Rectal smooth muscle tissue (tissue), 1 donor: ENCODE measurements around the gene PLEKHG4B.

ENCODE experiments used
- H3K27ac ChIP-seq: one replicate; pipeline ENCODE4 v1.7.0; 2013; ENCODE audit warnings: low read depth, low read length, inconsistent platforms
- H3K27me3 ChIP-seq: one replicate; pipeline ENCODE4 v1.7.0; 2013; ENCODE audit warnings: low read length; ENCODE audit not compliant: control insufficient read depth, insufficient read depth
- H3K36me3 ChIP-seq: one replicate; pipeline ENCODE4 v1.7.0; 2013; ENCODE audit warnings: low read length; ENCODE audit not compliant: control insufficient read depth, insufficient read depth
- H3K4me1 ChIP-seq: one replicate; pipeline ENCODE4 v1.7.0; 2013; ENCODE audit warnings: low read length; ENCODE audit not compliant: control insufficient read depth, insufficient read depth
- H3K4me3 ChIP-seq: one replicate; pipeline ENCODE4 v1.7.0; 2013; ENCODE audit warnings: low read length
- H3K9ac ChIP-seq: one replicate; pipeline ENCODE4 v1.7.0; 2013; ENCODE audit warnings: low read length

Gene PLEKHG4B

DNA sequence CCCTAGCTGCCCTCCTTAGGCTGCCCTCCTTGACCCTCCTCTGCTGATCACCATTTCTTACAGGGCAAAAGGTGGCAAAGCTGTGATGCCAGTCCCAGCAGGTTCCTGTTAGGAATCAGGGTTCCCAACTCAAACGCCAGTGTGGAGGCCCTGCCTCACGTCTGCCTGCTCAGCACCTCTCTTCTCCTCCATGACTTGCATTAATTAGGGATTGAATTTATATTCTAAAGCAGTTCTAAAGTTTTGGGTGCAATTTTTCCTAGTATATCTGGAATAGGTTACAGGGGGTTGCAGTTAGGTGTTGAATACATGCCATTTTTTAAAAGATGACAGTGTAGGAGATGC lies 13.2 kb upstream of the PLEKHG4B start:
- Histone ChIP-seq H3K9ac (no peak overlapping the region), H3K4me1 (no peaks in the 10 kb centered on the region), H3K36me3 (no peaks in the 10 kb centered on the region), H3K27ac (no peak overlapping the region), H3K4me3 (no peak overlapping the region), H3K27me3 (peaks cover 5% of the 10 kb centered on the region)

- Histone ChIP-seq H3K27me3 (peaks cover 5% of the 10 kb centered on the region), H3K9ac (no peak overlapping the region), H3K4me1 (no peaks in the 10 kb centered on the region), H3K4me3 (no peak overlapping the region), H3K27ac (no peak overlapping the region), H3K36me3 (no peaks in the 10 kb centered on the region)
Measured at GRCh38 chr5:79263-79662, 12.7 kb upstream of the PLEKHG4B start.

DNA sequence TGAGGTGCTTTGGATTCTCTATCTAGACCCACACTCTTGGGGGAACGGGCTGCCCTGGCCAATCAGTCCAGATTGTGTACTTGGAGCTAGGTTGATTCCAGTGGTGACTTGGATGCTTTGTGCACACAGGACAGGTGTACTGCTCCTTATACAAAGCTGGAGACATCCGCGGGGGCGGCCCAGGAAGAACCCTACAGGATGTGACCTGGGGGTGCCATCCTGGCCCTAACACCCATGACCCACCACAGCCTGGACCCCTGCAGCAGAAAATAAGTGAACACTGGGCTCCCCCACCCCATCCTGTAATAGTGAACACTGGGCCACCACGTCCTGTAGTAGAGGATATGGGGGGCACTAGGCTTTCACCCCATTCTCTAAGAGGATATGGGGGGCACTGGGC lies 12.1 kb upstream of the PLEKHG4B start:
- Histone ChIP-seq H3K36me3 (no peaks in the 10 kb centered on the region), H3K9ac (no peak overlapping the region), H3K27me3 (peaks cover 5% of the 10 kb centered on the region), H3K4me3 (no peak overlapping the region), H3K4me1 (no peaks in the 10 kb centered on the region), H3K27ac (no peak overlapping the region)

GRCh38 chr5:81391-82021 lies 10.5 kb upstream of the PLEKHG4B start:
- Histone ChIP-seq H3K27me3 (peaks cover 9% of the 10 kb centered on the region), H3K4me1 (no peaks in the 10 kb centered on the region), H3K9ac (no peak overlapping the region), H3K36me3 (no peaks in the 10 kb centered on the region), H3K4me3 (no peak overlapping the region), H3K27ac (no peak overlapping the region)

GRCh38 chr5:82097-82496 lies 9.9 kb upstream of the PLEKHG4B start:
- Histone ChIP-seq H3K36me3 (no peaks in the 10 kb centered on the region), H3K9ac (no peak overlapping the region), H3K4me3 (no peak overlapping the region), H3K27me3 (peaks cover 5% of the 10 kb centered on the region), H3K4me1 (no peaks in the 10 kb centered on the region), H3K27ac (no peak overlapping the region)

DNA sequence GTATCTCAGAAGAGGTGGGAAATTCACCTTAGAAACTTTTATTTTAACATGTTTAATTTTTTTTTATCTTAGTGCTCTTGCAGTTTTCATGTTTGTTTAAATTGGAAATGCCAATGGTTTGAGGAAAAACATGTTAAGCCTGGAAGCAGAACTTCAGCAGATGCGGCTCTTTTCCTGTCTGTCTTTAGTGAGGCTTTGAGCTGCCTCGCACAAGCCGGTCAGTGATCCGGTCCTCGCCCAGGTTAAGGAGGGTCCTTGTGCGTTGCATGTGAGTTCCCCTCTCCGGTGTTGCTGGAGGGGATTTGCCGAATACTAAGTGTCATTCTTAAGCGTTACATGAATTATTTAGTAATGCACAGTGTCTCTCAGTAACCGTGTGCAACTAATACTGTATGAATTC lies 9.4 kb upstream of the PLEKHG4B start:
- Histone ChIP-seq H3K27me3 (peaks cover 5% of the 10 kb centered on the region), H3K9ac (no peak overlapping the region), H3K36me3 (no peaks in the 10 kb centered on the region), H3K27ac (no peak overlapping the region), H3K4me3 (no peak overlapping the region), H3K4me1 (no peaks in the 10 kb centered on the region)

DNA sequence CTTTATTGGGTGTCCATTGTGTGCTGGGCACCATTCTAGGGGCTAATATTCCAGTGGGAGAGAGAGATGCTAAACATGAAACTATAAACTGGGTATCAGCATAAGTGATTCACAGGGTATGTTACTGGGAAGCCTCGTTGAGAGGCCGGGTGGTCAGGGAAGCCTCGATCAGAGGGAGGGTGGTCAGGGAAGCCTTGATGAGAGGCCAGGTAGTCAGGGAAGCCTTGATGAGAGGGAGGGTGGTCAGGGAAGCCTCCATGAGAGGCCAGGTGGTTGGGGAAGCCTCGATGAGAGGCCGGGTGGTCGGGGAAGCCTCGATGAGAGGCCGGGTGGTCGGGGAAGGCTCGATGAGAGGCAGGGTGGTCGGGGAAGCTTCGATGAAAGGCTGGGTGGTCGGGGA lies 8.9 kb upstream of the PLEKHG4B start:
- Histone ChIP-seq H3K36me3 (no peaks in the 10 kb centered on the region), H3K9ac (no peak overlapping the region), H3K4me3 (no peak overlapping the region), H3K27me3 (peaks cover 5% of the 10 kb centered on the region), H3K27ac (no peak overlapping the region), H3K4me1 (no peaks in the 10 kb centered on the region)

- no peak overlapping the region for H3K27ac ChIP-seq
- no peaks in the 10 kb centered on the region for H3K4me1 ChIP-seq
- no peak overlapping the region for H3K4me3 ChIP-seq
- H3K9ac ChIP-seq = no peak overlapping the region
- no peaks in the 10 kb centered on the region for H3K36me3 ChIP-seq
- H3K27me3 ChIP-seq = peaks cover 10% of the 10 kb centered on the region
Measured at GRCh38 chr5:85334-85995, 6.5 kb upstream of the PLEKHG4B start.

DNA sequence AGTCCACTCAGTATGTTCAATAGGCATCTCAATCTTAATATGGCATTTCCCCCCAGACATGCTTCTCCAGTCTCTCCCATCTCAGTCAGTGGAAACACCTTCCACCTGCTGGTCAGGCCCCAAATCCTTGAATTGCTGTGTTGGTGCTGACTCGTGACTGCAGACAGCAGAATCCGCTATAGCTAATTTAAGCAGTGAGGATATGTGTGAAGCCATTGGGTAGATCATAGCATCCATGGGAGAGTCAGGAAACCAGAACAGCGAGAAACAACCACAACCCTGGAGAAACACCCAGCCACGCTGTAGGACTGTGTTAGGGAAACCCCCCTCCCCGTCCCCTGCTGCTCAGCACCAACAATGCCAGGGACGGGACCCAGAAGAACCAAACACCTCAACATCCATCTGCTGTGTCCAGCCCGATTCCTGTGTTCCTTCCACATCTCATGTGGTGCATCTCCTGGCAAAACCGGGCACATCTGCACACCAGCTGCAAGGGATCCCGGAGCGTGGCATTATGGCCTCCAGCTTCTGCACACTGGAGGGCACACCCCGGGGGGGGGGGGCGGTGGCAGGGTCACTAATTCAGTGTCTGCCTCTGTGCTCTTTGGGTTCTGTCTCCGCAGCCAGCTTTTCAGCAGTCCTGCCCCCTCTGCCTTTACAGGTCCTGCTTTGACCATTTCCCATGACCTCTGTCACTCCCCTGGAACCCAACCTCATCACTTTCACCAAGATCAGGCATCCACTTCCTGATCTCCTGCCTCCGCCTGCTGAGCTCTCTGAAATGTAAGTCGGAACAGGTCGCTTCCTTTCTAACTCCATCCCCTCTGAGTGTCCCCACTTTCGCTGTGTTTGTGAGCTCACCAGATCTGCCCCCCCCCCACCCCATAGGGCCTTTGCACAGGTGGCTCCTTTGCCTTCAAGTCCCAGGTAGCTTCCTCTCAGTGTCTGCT lies 2.4 kb upstream of the PLEKHG4B start:
- H3K27ac ChIP-seq = no peak overlapping the region
- no peaks in the 10 kb centered on the region for H3K4me1 ChIP-seq
- no peaks in the 10 kb centered on the region for H3K36me3 ChIP-seq
- H3K4me3 ChIP-seq = no peak overlapping the region
- peaks cover 23% of the 10 kb centered on the region for H3K27me3 ChIP-seq
- H3K9ac ChIP-seq = no peak overlapping the region

DNA sequence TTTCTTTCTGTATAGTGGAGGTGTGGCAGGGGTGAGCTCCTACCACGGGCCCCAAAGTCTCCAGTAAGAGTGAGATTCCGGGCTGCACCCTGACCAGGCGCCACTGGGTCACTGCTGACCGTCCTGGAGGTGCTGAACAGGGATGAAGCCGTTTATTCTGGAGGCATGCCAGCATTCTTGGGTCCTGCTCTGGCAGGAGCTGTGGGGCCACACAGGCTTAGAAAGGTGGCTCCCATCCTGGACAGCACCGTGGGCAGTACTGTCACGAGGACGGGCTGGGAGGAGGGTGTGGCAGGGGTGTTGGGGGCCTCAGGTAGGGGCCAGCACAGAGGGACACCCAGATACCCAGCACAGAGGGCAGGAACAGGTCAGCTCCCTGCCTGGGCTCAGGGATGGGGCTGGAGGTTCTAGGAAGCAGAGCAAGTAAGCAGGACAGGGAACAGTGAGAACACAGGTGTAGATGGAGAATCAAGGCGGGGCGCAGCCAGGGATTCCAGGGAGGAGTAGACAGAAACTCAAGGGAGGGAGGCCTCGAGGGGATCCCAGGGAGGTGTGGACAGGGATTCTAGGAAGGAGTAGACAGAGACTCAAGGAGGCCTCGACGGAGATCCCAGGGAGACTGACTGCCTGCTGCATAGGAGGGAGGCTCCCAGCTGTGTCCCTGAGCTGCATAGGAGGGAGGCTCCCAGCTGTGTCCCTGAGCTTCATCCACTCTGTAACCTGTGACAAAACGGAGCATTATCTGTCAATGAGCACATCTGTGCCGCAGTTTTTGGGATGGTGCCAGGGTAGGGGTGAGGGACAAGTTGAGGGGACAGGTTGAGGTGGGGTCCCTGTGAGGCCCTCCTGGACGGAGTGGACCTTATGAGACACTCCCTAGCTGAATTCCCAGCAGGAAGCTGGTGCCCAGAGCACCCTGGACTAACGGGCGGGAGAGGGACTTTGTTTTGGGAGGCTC lies 1.1 kb upstream of the PLEKHG4B start:
- peaks cover 20% of the 10 kb centered on the region for H3K27me3 ChIP-seq
- H3K36me3 ChIP-seq = no peaks in the 10 kb centered on the region
- H3K27ac ChIP-seq = no peak overlapping the region
- H3K4me3 ChIP-seq = no peak overlapping the region
- no peaks in the 10 kb centered on the region for H3K4me1 ChIP-seq
- no peak overlapping the region for H3K9ac ChIP-seq

- H3K36me3 ChIP-seq = no peaks in the 10 kb centered on the region
- H3K27ac ChIP-seq = no peak overlapping the region
- peaks cover 20% of the 10 kb centered on the region for H3K27me3 ChIP-seq
- no peak overlapping the region for H3K9ac ChIP-seq
- no peak overlapping the region for H3K4me3 ChIP-seq
- H3K4me1 ChIP-seq = no peaks in the 10 kb centered on the region
Measured at GRCh38 chr5:92401-93220, 643 bp downstream of the PLEKHG4B start.
